Measurements from ENCODE around the gene DPEP2NB.
A peak's percentile ranks its signal among the peaks of the same experiment; 100 is the strongest.
"Not testable (repeated sequence)": the region's sequence is repeated elsewhere in the genome, so short reads cannot be mapped to it uniquely, and the experiment has no call there.

Gene DPEP2NB

GRCh38 chr16:67979955-67980678, 35.6 kb downstream of the DPEP2NB start, which contains the start of gene DPEP3:
Gene DPEP3 (minus strand): TSS chr16:67980499. CDS start chr16:67980380, 119 bp downstream.
- DNase-seq = no peak

- DNase-seq = no peak
Observed at GRCh38 chr16:67977469-67978227, 38.1 kb downstream of the DPEP2NB start.

- no peak for DNase-seq
Observed at GRCh38 chr16:67977005-67977404, 38.7 kb downstream of the DPEP2NB start.

GRCh38 chr16:67976205-67976604, 39.5 kb downstream of the DPEP2NB start:
- no peak for DNase-seq

GRCh38 chr16:67975321-67976105, 40.2 kb downstream of the DPEP2NB start:
- DNase-seq = no peak

GRCh38 chr16:67972285-67972684, 43.4 kb downstream of the DPEP2NB start:
- not testable (repeated sequence) for DNase-seq

GRCh38 chr16:67971111-67971510, 44.6 kb downstream of the DPEP2NB start:
- DNase-seq = no peak

- no peak for DNase-seq
Observed at GRCh38 chr16:67969254-67970039, 46.3 kb downstream of the DPEP2NB start.

GRCh38 chr16:67968400-67969253, 47.1 kb downstream of the DPEP2NB start, which contains the start of gene SLC12A4:
Gene SLC12A4 (minus strand): TSS chr16:67968637. CDS start chr16:67968553, 84 bp downstream.
- DNase-seq = peak; percentile 95

GRCh38 chr16:67967958-67968399, 47.7 kb downstream of the DPEP2NB start:
- peak; percentile 71 for DNase-seq

- no peak for DNase-seq
Observed at GRCh38 chr16:67967183-67967957, 48.3 kb downstream of the DPEP2NB start.

GRCh38 chr16:67966549-67967182, 49.0 kb downstream of the DPEP2NB start:
- no peak for DNase-seq

- no peak for DNase-seq
Observed at GRCh38 chr16:67965668-67966548, 49.8 kb downstream of the DPEP2NB start.

- DNase-seq = no peak
Observed at GRCh38 chr16:67964477-67965131, 51.1 kb downstream of the DPEP2NB start.

- DNase-seq = no peak
Observed at GRCh38 chr16:67963662-67964321, 51.9 kb downstream of the DPEP2NB start.
